G401 (cell line): Measurements from ENCODE around the gene KCNF1. TPM values are rescaled to one million over a fixed set of nuclear protein-coding genes. Genes with fewer than 3 reads are reported as not detected.

Experiments
- DNase-seq: peaks from one replicate; pipeline ENCODE4 v3.0.0-alpha.2; 2015; ENCODE audit warnings: low spot score
- in situ Hi-C: cut with HindIII; loops from 2 replicates; pipeline ENCODE4 v1.10.0; 2016; ENCODE audit warnings: low sequenced_read_pairs, mixed read lengths
- total RNA-seq: library from RNA; depleted of rRNA; stranded (reverse); fragments of >200 nt; shearing (Covaris generic); gene quantifications from 2 replicates; pipeline ENCODE4 v1.2.3, GENCODE V29; 2014

Gene KCNF1
- total RNA-seq, 1 experiment from 2014 or later = 1.9 TPM

DNA sequence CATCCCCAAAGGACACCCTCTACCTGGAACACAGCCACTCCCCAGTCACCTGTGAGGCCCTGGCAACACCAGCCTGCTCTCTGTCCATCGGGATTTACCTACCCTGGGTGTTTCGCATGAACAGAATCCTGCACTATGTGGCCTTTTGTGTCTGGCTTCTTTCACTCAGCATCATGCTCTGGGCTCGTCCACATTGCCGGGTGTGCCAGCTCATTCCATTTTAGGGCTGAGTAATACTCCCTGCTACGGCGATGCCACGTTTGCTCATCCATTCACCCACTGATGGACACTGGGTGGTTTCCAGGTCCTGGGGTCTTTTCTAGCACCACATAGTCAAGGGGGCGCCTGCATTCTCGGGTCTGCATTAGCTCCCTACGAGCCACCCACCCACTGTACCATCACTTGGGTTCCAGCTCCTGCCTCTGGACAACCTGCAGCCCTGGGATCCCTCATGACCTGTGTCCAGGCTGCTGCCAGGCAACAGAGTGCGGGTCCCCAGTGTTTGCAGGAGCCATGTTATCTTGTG lies 22.0 kb downstream of the KCNF1 start:
- no peak for DNase-seq
- in situ Hi-C loops = no loop called here

DNA sequence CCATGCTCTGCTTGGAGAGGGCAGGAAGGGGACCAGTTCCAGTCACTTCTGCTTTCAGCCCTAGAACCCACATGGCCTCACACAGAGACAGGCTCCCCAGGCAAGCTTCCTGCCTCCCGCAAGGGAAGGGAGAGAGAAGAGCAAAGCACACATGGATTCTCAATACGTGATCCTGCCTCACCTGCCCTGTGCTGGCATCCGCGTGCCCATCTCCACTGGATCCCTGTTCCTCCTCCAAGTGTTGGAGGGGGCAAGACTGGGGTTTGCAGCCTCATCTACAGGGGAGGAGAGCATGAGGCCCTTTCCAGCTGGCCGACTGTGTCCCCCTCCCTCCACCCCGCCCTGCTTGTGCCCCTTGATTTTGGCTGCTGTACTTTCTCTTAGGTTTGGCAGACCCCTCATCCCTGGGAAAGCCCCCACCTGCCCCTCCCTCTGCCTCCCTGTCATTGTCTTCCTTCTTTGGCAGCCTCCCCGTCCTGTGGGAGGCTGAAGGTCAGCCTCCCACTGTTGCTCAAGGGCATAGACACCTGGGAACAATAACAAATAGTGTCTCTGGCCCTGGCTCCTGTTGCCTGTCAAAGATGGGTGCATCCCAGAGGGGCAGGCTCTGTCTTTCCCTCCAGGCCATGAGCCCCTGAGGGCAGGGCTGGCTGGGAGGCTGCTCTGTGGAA lies 22.7 kb downstream of the KCNF1 start:
- DNase-seq = no peak
- in situ Hi-C loops = no loop called here

DNA sequence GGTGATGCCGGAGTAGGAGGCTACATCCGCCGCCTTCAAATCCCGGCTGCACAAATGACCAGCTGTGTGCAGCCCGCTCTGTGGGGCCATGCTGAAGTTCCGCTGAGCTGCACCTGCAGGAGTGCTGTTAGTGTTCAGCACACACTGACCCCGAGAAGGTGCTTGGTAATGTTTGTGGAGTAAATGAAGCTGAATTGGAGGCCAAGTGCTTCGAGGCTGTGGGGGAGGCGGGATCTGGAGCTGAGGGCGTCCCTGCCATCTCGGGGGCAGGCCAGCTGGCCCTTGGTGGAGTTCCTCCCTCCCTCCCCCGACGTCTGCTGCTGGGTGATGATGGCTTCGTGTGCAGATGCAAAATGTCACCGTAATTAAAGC lies 23.2 kb downstream of the KCNF1 start:
- in situ Hi-C loops = no loop called here
- DNase-seq = no peak

DNA sequence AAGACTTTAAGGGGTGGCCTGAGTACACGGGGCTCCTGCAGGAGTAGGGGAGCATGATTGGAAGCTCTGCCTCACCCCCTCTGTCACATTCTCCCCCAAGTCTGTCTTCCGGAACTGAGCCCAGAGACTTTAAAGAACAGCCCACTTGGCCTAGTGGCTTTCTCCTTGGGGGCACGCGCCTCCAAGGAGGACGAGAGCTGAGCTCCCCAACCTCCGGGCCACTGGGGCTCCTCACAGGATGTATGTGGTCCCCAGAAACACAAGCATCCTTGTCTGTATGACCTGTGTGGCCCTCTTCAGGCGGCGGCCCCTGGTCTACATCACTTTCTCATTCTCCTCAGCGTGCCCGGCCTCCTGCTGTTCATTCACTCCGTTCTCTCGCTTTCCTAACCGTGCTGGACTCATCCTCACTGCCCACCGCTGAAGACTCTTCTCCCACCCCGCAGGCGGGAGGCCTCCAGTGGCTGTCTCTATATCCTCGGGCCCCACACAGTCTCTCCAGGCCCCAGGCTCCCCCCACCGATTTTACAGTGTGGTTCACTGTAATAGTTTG lies 23.7 kb downstream of the KCNF1 start:
- in situ Hi-C loops = no loop called here
- no peak for DNase-seq

DNA sequence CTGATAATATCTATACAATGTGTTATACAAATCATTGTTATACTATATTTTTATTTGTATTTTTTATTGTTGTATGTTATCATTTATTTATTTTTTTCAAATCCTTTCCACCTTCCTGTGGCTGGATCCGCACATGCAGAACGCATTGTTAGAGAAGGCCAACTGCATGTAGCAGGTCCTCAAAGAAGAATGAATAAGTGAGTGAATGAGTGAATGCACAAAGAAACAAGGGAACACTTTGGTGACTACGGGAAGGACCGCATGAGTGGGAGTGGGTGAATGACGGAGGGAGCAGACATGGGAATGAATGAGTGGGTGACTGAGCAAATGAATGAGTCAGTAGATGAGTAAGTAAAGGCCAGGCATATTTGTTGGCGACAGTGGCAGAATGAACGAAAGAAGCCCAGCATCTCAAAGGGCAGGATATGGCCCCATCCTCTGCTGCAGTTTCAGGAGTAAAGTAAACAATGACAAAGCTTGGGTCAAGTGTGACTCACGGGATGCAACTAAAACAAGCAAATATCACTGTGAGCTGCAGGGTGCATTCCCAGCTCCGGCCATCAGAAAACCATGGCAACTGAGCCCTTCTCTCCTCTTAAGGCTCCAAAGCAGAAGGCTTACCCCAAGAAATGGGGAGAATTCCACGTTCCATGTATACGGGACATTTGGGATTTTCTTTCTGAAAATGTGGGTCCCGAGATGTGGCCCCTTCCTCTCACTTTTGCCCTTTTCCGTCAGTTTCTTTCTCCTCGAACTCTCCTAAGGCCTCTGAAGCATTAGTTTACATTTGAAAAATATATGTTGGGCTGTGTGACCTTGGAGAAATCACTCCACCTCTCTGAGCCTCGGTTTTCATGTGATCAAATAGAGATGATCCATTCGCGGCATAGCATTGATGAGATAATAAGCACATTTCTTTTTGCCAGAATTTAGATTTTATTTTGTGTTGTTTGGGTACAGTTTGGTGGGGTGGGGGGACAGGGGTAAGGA lies 24.5 kb downstream of the KCNF1 start:
- in situ Hi-C loops = no loop called here
- DNase-seq = no peak

DNA sequence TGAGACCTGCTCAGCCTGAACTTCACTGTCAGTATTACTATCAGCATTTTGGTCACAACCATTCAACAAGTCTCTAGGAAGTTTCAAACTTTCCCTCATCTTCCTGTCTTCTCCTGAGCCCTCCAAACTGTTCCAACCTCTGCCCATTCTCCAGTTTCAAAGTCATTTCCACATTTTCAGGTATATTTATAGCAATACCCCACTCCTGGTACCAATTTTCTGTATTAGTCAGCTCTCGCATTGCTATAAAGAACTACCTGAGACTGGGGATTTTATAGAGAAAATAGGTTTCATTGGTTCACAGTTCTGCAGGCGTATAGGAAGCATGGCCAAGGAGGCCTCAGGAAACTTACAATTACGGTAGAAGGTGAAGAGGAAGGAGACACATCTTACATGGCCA lies 27.3 kb downstream of the KCNF1 start:
- in situ Hi-C loops = no loop called here

DNA sequence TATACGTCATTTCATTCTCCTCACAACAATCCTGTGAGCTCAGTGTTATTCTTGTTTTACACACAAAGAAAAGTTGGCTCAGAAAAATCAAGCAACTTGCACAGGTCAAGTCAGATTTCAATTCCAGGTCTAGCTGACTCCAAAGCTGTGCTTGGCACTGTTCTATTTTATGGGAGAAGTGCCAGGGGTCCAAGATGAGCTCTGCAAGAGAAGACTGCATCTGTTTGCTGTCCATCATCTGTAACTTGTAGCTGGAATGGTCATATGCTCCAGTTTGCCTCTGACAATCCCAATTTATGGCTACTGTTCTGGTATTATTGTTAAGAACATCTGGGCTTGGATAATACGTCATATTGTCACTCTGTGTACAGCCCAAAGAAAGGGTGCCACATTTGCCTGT lies 28.9 kb downstream of the KCNF1 start:
- in situ Hi-C loops = no loop called here
- DNase-seq = no peak

More for the DNA sequence above, 27.3 kb downstream of the KCNF1 start:
- DNase-seq = no peak

DNA sequence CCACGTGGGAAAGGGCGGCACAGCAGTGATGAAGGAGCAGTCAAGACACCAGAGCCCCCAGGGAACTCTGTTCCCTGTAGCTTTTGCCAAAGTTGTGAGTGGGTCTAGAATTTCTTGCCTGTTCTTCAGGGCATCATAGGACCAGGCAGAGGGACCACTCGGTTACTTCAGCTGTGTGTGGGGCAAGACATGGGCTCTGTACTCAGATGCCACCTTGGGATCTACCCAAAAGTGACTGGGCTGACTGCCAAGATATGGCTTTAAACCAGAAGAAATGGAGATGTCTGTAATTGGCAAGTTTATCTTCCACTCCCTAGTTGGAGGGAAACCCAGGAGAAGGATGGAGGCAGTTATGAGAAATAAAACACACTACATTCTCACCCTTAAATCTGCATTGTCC lies 29.6 kb downstream of the KCNF1 start:
- no peak for DNase-seq
- in situ Hi-C loops = no loop called here

DNA sequence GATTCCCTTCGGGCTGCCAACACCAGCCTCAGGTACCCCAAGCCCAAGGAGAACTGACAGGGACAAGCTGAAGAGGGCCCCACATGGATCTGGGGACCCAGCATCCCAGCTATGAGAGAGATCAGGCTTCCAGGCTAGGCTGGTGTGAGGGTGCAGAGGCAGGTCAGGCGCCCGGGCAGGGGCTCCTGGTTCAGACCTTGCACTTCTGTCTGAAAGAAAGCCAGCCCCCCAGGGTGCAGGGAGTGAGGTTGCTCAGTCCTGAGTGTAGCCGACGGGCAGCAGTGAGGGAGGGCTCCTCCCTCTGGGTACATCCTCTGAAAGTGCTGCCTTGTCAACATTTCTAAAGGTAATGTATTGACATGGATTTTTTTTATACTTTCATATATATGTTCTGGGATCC lies 33.1 kb downstream of the KCNF1 start:
- in situ Hi-C loops = no loop called here
- no peak for DNase-seq

DNA sequence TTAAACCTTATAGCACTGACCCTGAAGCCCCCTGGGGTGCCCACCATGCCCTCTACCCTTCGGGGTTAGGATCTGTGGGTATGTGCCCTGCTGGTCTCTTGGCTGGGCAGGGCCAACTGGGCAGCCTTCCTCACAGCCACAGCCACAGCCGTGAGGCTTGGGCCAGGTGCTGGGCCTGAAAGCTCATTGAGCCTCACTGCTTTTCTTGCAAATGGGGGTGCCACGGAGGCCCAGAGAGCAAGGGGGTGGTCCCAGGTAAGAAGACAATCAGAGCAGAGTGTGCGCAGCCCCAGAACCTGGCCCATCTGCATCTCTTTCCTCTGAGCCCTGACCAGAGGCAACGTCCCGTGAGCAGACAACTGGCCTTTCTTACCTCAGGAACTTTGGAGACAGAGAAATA lies 34.7 kb downstream of the KCNF1 start:
- in situ Hi-C loops = no loop called here
- no peak for DNase-seq

DNA sequence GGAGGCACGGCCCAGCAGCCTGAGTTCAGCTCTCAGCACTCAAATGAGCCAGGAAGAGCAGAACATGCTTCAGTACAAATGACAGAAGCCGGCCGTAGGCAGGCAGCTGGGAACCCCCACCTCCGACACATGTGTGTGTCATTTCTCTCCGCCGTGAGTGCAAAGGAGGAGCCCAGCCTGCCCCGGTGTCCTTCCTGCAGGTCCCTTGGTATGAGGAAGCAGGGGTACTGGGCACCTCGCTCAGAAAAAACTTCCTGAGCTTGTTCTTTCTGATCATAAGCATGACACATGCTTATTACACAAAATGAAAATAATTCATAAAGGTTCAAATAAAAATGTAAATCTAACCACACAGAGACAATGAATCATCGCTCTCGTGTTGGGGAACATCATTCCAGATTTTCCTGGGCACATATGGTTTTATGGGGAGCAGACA lies 35.3 kb downstream of the KCNF1 start:
- no peak for DNase-seq
- in situ Hi-C loops = no loop called here

DNA sequence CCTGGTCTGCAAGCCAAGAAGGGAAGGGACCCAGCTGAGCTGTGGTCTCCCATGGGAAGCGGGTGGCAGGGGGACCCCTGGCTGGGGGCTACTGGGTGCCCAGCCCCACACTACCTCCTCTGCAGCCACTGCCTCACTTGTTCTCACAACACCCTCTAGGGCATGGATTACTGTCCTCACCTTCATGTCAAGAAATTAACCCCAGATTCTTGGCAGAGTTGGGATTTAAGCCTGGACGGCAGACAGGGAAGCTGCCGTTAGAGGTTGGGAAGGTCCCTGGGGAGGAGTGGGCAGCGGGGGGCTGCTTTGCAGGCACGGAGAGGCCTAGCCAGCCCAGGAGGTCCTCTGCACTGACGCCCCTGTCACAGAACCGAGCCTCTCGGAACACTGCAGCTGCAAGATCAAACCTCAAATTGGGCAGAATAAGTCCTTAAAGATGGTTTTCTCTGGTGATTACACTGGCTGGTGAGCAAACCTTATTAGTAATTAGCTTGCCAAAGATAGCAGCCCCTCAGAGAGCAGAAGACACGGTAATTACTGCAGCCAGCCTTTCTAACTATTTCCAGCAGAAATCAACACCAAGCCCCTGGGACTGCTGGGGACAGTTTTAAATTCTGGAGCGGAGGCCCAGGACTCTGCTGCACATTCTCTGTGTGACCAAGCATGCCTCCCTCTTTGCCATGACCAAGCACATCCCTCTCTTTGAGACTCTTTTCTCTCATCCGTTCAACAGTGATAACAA lies 35.9 kb downstream of the KCNF1 start:
- no peak for DNase-seq
- in situ Hi-C loops = no loop called here

DNA sequence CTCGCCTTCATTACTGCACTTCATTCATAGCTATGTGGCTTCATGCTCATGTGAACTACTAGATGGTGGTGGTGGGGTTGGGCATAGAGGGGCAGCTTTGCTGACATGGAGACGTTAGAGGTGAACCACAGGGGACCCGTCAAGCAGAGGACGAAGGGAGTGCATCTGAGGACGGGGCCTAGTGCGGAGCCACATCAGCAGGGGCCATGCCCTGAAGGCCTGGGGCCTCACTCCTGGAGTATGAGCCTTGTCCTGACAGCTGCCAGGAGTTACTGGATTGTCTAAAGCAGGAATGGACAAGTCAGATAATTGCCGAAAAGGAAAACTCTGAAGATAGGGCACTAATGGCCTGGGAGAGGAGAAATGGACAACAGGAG lies 36.4 kb downstream of the KCNF1 start:
- in situ Hi-C loops = no loop called here
- DNase-seq = no peak

DNA sequence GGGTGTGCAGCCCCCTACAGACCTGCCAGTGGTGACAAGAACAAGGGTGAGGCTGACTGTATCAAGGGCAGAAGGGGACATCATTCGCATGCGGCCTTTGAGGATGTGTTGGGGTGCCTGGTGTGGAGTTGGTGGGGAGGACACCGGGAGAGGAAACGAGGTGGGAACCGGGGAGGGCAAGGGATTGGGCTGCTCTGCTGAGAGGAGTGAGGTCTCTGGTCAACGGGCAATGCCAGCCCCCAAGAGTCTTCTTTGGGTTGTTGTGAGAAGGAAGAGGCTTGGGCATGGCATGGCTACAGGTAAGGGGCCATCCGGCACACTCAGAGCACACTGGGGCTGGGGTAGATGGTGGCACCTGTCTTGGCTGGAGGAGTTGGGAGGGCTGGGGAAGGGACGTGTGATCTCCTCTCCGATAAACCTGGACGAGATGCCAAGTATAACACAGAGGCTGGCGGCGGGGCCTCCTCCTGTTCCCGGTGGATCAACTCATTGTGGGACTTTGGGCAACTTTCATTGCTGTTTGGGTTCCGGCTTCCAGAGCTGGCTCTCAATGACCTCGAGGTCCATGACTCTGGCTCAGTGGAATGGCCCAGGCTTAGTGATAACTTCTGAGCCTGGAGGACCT lies 37.0 kb downstream of the KCNF1 start:
- no peak for DNase-seq
- in situ Hi-C loops = no loop called here

DNA sequence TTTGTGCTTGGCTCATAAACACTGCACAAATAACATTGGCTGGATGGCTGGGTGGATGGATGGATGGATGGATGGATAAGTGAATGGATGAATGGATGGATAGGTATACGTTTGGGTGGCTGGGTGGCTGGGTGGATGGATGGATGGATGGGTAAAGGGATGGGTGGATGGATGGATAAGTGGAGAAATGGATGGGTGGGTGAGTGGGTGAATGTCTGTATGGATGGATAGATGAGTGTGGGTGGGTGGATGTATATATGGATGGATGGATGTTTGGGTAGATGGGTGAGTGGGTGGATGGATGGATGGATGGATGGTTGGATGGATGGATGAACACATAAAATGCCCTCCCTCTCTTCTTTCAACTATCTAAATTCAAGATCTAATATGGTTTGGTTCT lies 38.1 kb downstream of the KCNF1 start:
- in situ Hi-C loops = no loop called here
- DNase-seq = no peak

DNA sequence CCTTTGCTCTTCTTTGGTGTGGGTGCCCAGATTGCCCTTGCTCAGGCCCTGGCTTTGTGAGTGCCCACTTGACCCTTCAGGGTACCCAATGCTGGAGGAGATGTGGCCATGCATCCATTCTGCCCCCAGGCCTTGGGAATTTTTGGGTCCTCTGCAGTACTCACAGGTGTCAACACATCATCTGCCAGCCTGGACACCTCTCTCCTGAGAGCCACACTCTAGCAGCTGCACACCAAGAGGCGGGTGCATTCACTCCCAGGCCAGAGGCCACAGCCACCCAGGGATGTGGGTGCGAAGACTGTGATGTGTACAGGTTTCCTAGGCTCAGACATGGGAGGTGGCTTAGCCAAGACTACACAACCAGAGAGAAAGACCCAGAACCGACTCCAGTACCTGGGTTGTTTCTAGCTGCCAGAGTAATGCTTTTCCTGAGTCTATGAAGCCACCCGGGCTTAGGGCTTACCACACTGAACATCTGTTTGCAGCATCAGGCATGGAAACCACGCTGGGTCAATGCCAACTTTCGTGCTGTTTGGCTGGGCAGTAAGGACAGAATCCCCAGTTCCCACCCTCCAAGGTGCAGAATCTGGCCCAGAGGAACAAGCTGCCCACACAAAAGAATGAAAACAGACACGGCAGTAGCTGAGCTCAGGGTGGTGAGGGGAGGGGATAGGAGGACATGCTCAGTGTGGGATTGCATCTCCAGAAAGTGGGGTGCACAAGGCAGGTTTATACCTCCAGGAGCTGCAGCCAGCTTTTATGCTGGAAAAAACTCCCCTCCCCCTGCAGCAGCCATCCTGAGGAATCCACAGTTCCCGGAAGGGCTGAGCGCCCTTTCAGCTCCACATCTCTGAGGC lies 40.1 kb downstream of the KCNF1 start:
- in situ Hi-C loops = no loop called here

DNA sequence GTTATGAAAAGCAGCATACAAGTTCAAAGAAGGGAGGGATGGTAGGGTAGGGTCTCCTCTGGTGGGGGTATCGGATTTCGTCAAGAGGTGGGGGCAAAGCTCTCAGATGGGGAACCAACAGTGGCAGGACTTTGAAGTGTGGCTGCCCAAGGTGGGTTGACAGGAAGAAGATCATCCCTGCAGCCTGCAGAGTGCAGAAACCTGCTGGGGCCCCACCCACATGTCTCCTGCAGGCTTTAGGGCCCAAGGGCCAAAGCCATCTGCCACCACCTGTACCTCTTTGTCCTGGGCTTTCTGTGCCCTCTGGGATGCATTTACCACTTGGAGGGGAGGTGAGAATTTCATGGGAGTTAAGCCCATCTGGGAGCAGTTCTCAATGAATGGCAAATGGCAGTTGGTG lies 42.7 kb downstream of the KCNF1 start:
- no peak for DNase-seq
- in situ Hi-C loops = no loop called here

More for the DNA sequence above, 40.1 kb downstream of the KCNF1 start:
- no peak for DNase-seq
